Activated T-helper 17 cell treated with anti-CD3 and anti-CD28 coated beads, Interleukin-2, amount 50 U/mL, for 72 hours (primary cell): Measurements from ENCODE around the gene IL4I1. TPM values are rescaled to one million over a fixed set of nuclear protein-coding genes. Genes with fewer than 3 reads are reported as not detected.
"Not testable (repeated sequence)": the region's sequence is repeated elsewhere in the genome, so short reads cannot be mapped to it uniquely, and the experiment has no call there.

Experiments used
- ATAC-seq: fragments of 150-1000 bp; cut with Tn5 transposase; replicated peaks from 2 replicates; pipeline ENCODE4 v1.10.0; 2021; ENCODE audit warnings: mild to moderate bottlenecking, moderate library complexity
- H3K27ac Mint-ChIP-seq: one replicate; pipeline ENCODE4 v1.8.0; 2022; ENCODE audit warnings: mixed read lengths
- H3K27me3 Mint-ChIP-seq: one replicate; pipeline ENCODE4 v1.8.0; 2022; ENCODE audit warnings: mixed read lengths
- H3K36me3 Mint-ChIP-seq: one replicate; pipeline ENCODE4 v1.8.0; 2022; ENCODE audit warnings: low read depth, mild to moderate bottlenecking, mixed read lengths
- H3K4me1 Mint-ChIP-seq: one replicate; pipeline ENCODE4 v1.8.0; 2022; ENCODE audit warnings: mixed read lengths
- H3K4me3 Mint-ChIP-seq: one replicate; pipeline ENCODE4 v1.8.0; 2022; ENCODE audit warnings: mild to moderate bottlenecking, mixed read lengths
- H3K9me3 Mint-ChIP-seq: one replicate; pipeline ENCODE4 v1.8.0; 2022; ENCODE audit warnings: mixed read lengths
- total RNA-seq, 2 donors: library from RNA; stranded (reverse); gene quantifications; one replicate each; pipeline ENCODE4 v1.2.3, GENCODE V29; 2022

The IL4I1 gene, protein sequence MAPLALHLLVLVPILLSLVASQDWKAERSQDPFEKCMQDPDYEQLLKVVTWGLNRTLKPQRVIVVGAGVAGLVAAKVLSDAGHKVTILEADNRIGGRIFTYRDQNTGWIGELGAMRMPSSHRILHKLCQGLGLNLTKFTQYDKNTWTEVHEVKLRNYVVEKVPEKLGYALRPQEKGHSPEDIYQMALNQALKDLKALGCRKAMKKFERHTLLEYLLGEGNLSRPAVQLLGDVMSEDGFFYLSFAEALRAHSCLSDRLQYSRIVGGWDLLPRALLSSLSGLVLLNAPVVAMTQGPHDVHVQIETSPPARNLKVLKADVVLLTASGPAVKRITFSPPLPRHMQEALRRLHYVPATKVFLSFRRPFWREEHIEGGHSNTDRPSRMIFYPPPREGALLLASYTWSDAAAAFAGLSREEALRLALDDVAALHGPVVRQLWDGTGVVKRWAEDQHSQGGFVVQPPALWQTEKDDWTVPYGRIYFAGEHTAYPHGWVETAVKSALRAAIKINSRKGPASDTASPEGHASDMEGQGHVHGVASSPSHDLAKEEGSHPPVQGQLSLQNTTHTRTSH
- 100 to 1,000 TPM in 1 of 2 donors, 10 to 100 TPM in 1; 42.0 to 177 TPM for total RNA-seq

GRCh38 chr19:49896863-49897621, at the start of gene IL4I1:
IL4I1 (minus strand) TSS chr19:49896887; CDS start chr19:49896160, 727 bp downstream.
- Mint-ChIP-seq H3K36me3 (peaks cover 60% of the 10 kb centered on the region), H3K4me3 (peak within 1 kb of the TSS; percentile 93), H3K27ac (peak within 1 kb of the TSS; percentile 99), H3K9me3 (no peaks in the 10 kb centered on the region), H3K27me3 (no peaks in the 10 kb centered on the region), H3K4me1 (peaks cover 35% of the 10 kb centered on the region)
- peak; percentile 57 for ATAC-seq

- H3K36me3 Mint-ChIP-seq = no peaks in the 10 kb centered on the region
- peaks cover 9% of the 10 kb centered on the region for H3K4me1 Mint-ChIP-seq
- H3K27me3 Mint-ChIP-seq = peaks cover 37% of the 10 kb centered on the region
- H3K27ac Mint-ChIP-seq = no peak overlapping the region
- no peak for ATAC-seq
- no peak overlapping the region for H3K4me3 Mint-ChIP-seq
- no peaks in the 10 kb centered on the region for H3K9me3 Mint-ChIP-seq
These were observed 49.7 kb upstream of the IL4I1 start for GRCh38 chr19:49946415-49946814.

- H3K27ac Mint-ChIP-seq, H3K36me3 Mint-ChIP-seq, H3K9me3 Mint-ChIP-seq, H3K4me3 Mint-ChIP-seq: not testable (repeated sequence)
- peak; percentile 99 for ATAC-seq
- Mint-ChIP-seq H3K27me3 (peaks cover 35% of the 10 kb centered on the region), H3K4me1 (peaks cover 12% of the 10 kb centered on the region)
These were observed 47.9 kb upstream of the IL4I1 start for GRCh38 chr19:49944567-49944966.

GRCh38 chr19:49940482-49940791, 43.8 kb upstream of the IL4I1 start:
- no peak overlapping the region for H3K27ac Mint-ChIP-seq
- H3K36me3 Mint-ChIP-seq = no peaks in the 10 kb centered on the region
- H3K4me3 Mint-ChIP-seq = no peak overlapping the region
- no peaks in the 10 kb centered on the region for H3K9me3 Mint-ChIP-seq
- H3K27me3 Mint-ChIP-seq = peaks cover 26% of the 10 kb centered on the region
- no peak for ATAC-seq
- peaks cover 12% of the 10 kb centered on the region for H3K4me1 Mint-ChIP-seq

GRCh38 chr19:49939721-49940481, 43.2 kb upstream of the IL4I1 start:
- no peak for ATAC-seq
- Mint-ChIP-seq H3K27ac (no peak overlapping the region), H3K9me3 (no peaks in the 10 kb centered on the region), H3K4me3 (no peak overlapping the region), H3K4me1 (peaks cover 12% of the 10 kb centered on the region), H3K36me3 (no peaks in the 10 kb centered on the region), H3K27me3 (peaks cover 26% of the 10 kb centered on the region)

GRCh38 chr19:49938662-49939061, 42.0 kb upstream of the IL4I1 start:
- ATAC-seq = no peak
- no peak overlapping the region for H3K27ac Mint-ChIP-seq
- no peak overlapping the region for H3K4me3 Mint-ChIP-seq
- peaks cover 7% of the 10 kb centered on the region for H3K4me1 Mint-ChIP-seq
- H3K27me3 Mint-ChIP-seq = peaks cover 22% of the 10 kb centered on the region
- H3K9me3 Mint-ChIP-seq = no peaks in the 10 kb centered on the region
- H3K36me3 Mint-ChIP-seq = no peaks in the 10 kb centered on the region

- no peak overlapping the region for H3K27ac Mint-ChIP-seq
- peaks cover 15% of the 10 kb centered on the region for H3K27me3 Mint-ChIP-seq
- peak; percentile 88 for ATAC-seq
- H3K36me3 Mint-ChIP-seq = no peaks in the 10 kb centered on the region
- H3K9me3 Mint-ChIP-seq = no peaks in the 10 kb centered on the region
- H3K4me1 Mint-ChIP-seq = peaks cover 9% of the 10 kb centered on the region
- peak overlapping the region; percentile 31 for H3K4me3 Mint-ChIP-seq
These were observed 41.2 kb upstream of the IL4I1 start for GRCh38 chr19:49937750-49938381.

DNA sequence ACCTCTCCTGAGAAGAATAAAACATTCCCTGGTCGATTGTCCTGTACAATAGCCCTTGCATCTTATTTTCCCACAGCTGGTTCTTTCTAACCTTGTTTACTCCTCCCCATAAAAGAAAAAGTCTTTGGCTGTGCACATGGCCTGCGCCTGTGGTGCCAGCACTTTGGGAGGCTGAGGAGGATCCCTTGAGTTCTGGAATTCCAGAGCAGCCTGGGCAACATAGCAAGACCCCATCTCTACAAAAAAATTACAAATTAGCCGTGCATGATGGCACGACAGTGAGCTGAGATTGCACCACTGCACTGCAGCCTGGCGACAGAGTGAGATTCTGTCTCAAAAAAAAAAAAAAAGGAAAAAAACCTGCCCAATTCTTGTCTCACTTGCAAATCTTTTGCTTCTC, 39.9 kb upstream of the IL4I1 start:
- peaks cover 16% of the 10 kb centered on the region for H3K4me1 Mint-ChIP-seq
- no peak overlapping the region for H3K27ac Mint-ChIP-seq
- H3K27me3 Mint-ChIP-seq = peaks cover 8% of the 10 kb centered on the region
- no peak overlapping the region for H3K4me3 Mint-ChIP-seq
- H3K9me3 Mint-ChIP-seq = no peaks in the 10 kb centered on the region
- no peak for ATAC-seq
- peaks cover 8% of the 10 kb centered on the region for H3K36me3 Mint-ChIP-seq

DNA sequence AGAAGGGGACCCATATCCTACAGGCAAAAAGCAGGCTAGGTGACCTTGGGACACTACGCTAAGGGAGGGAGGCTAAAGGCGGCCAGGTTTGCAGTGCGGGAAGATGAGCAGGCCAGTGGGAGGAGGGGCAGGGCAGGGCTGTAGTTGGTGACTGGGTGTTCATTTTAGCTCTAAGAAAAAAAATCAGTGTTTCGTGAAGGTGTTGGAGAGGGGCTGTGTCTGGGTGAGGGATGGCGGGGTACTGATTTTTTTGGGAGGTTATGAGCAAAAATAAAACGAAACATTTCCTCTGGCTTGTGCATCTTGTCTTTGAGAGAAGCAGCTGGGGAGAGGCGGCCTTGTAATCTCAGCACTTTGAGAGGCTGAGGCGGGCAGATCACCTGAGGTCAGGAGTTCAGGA, 37.0 kb upstream of the IL4I1 start:
- no peaks in the 10 kb centered on the region for H3K27me3 Mint-ChIP-seq
- peak overlapping the region; percentile 94 for H3K4me3 Mint-ChIP-seq
- H3K4me1 Mint-ChIP-seq = peaks cover 31% of the 10 kb centered on the region
- ATAC-seq = no peak
- H3K9me3 Mint-ChIP-seq = no peaks in the 10 kb centered on the region
- H3K36me3 Mint-ChIP-seq = peaks cover 28% of the 10 kb centered on the region
- peak overlapping the region; percentile 98 for H3K27ac Mint-ChIP-seq

GRCh38 chr19:49932731-49933131, 36.0 kb upstream of the IL4I1 start:
- Mint-ChIP-seq H3K4me3 (peak overlapping the region; percentile 94), H3K9me3 (no peaks in the 10 kb centered on the region), H3K27me3 (no peaks in the 10 kb centered on the region), H3K36me3 (peaks cover 37% of the 10 kb centered on the region), H3K27ac (peak overlapping the region; percentile 98), H3K4me1 (peaks cover 37% of the 10 kb centered on the region)
- ATAC-seq = no peak

- ATAC-seq = no peak
- Mint-ChIP-seq H3K9me3 (no peaks in the 10 kb centered on the region), H3K27me3 (no peaks in the 10 kb centered on the region), H3K36me3 (peaks cover 44% of the 10 kb centered on the region), H3K4me3 (peak overlapping the region; percentile 94), H3K27ac (peak overlapping the region; percentile 98), H3K4me1 (peaks cover 43% of the 10 kb centered on the region)
These were observed 35.4 kb upstream of the IL4I1 start for GRCh38 chr19:49932041-49932451.

DNA sequence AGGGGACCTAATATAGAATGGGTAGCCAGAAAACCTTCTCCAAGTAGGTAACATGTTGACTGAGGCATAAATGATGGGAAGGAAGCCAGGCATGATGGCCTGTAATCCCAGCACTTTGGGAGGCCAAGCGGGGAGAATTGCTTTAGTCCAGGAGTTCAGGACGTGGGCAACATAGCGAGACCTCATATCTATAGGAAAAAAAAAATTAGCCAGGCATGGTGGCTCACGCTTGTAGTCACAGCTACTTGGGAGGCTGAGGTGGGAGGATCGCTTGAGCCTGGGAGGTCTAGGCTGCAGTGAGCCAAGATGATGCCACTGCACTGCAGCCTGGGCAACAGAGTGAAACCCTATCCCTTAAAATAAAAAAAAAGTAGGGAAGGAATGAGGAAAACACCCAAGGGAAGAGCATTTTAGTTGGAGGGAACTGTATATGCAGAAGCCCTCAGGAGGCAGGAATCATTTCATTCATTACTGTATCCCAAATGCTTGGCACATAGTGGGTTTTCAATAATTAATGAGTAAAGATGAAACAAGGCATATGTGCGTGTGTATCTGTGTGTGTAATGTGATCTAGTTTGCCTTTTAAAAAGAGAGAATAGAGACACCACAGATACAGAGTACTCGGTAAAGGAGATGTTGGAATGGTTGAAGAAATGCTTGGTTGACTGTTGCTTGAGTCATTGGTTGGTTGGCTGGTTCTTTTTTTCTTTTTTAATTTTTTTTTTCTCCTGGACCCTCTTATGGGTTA, 34.8 kb upstream of the IL4I1 start:
- peak overlapping the region; percentile 94 for H3K4me3 Mint-ChIP-seq
- no peak for ATAC-seq
- no peaks in the 10 kb centered on the region for H3K27me3 Mint-ChIP-seq
- peaks cover 43% of the 10 kb centered on the region for H3K4me1 Mint-ChIP-seq
- no peaks in the 10 kb centered on the region for H3K9me3 Mint-ChIP-seq
- peaks cover 50% of the 10 kb centered on the region for H3K36me3 Mint-ChIP-seq
- peak overlapping the region; percentile 98 for H3K27ac Mint-ChIP-seq

- Mint-ChIP-seq H3K9me3 (no peaks in the 10 kb centered on the region), H3K27me3 (no peaks in the 10 kb centered on the region), H3K27ac (peak overlapping the region; percentile 98), H3K4me1 (peaks cover 43% of the 10 kb centered on the region), H3K4me3 (peak overlapping the region; percentile 94), H3K36me3 (peaks cover 59% of the 10 kb centered on the region)
- ATAC-seq = no peak
These were observed 33.9 kb upstream of the IL4I1 start for GRCh38 chr19:49930483-49931011.
